Measurements from ENCODE around the gene HSP90AB1. TPM values are rescaled to one million over a fixed set of nuclear protein-coding genes. Genes with fewer than 3 reads are reported as not detected.

Gene HSP90AB1
- total RNA-seq, 1 donor from 2014 or later = 873 TPM

GRCh38 chr6:44250067-44250717, 3.3 kb downstream of the HSP90AB1 start:
- intact Hi-C loops (cut with DNase I) = no loop called here
- DNase-seq (ENCODE audit: low spot score) = no peak

- no peak for DNase-seq (ENCODE audit: low spot score)
- intact Hi-C loops (cut with DNase I) = no loop called here
Observed at GRCh38 chr6:44250718-44251123, 3.8 kb downstream of the HSP90AB1 start.

GRCh38 chr6:44251576-44252524, 4.9 kb downstream of the HSP90AB1 start:
- intact Hi-C loops (cut with DNase I) = no loop called here
- no peak for DNase-seq (ENCODE audit: low spot score)

GRCh38 chr6:44253307-44254101, 6.6 kb downstream of the HSP90AB1 start:
- DNase-seq (ENCODE audit: low spot score) = no peak
- intact Hi-C loops (cut with DNase I) = no loop called here

- intact Hi-C loops (cut with DNase I) = no loop called here
- no peak for DNase-seq (ENCODE audit: low spot score)
Observed at GRCh38 chr6:44254191-44255104, 7.5 kb downstream of the HSP90AB1 start.

GRCh38 chr6:44255105-44255808, 8.4 kb downstream of the HSP90AB1 start:
- intact Hi-C loops (cut with DNase I) = no loop called here
- DNase-seq (ENCODE audit: low spot score) = no peak

- no peak for DNase-seq (ENCODE audit: low spot score)
- intact Hi-C loops (cut with DNase I) = loop anchor here (2.0 kb wide), 1 partner anchor 83 kb away; no protein-coding TSS in a partner anchor
Observed at GRCh38 chr6:44255871-44256774, 9.2 kb downstream of the HSP90AB1 start.

GRCh38 chr6:44256775-44257024, 9.8 kb downstream of the HSP90AB1 start:
- DNase-seq (ENCODE audit: low spot score) = no peak
- intact Hi-C loops (cut with DNase I) = loop anchor here (2.0 kb wide), 1 partner anchor 84 kb away; no protein-coding TSS in a partner anchor

GRCh38 chr6:44257025-44257752, 10.3 kb downstream of the HSP90AB1 start, which contains the start of gene SLC35B2:
Gene SLC35B2 (minus strand): TSS chr6:44257528. CDS start chr6:44257410, 118 bp downstream.
- intact Hi-C loops (cut with DNase I) = loop anchor here (2.0 kb wide), 1 partner anchor 84 kb away; no protein-coding TSS in a partner anchor

GRCh38 chr6:44257753-44258324, 10.9 kb downstream of the HSP90AB1 start:
- DNase-seq (ENCODE audit: low spot score) = no peak
- intact Hi-C loops (cut with DNase I) = loop anchor here (2.0 kb wide), 1 partner anchor 85 kb away; no protein-coding TSS in a partner anchor

More at GRCh38 chr6:44257025-44257752, 10.3 kb downstream of the HSP90AB1 start, which contains the start of gene SLC35B2:
- no peak for DNase-seq (ENCODE audit: low spot score)

- no peak for DNase-seq (ENCODE audit: low spot score)
- intact Hi-C loops (cut with DNase I) = no loop called here
Observed at GRCh38 chr6:44258325-44258863, 11.5 kb downstream of the HSP90AB1 start.

- intact Hi-C loops (cut with DNase I) = no loop called here
- DNase-seq (ENCODE audit: low spot score) = no peak
Observed at GRCh38 chr6:44258921-44259320, 12.0 kb downstream of the HSP90AB1 start.

GRCh38 chr6:44260011-44260410, 13.1 kb downstream of the HSP90AB1 start:
- intact Hi-C loops (cut with DNase I) = no loop called here
- no peak for DNase-seq (ENCODE audit: low spot score)

- intact Hi-C loops (cut with DNase I) = no loop called here
- DNase-seq (ENCODE audit: low spot score) = no peak
Observed at GRCh38 chr6:44260451-44261297, 13.8 kb downstream of the HSP90AB1 start.

- no peak for DNase-seq (ENCODE audit: low spot score)
- intact Hi-C loops (cut with DNase I) = no loop called here
Observed at GRCh38 chr6:44261581-44261980, 14.7 kb downstream of the HSP90AB1 start.
